Activated CD4-positive, alpha-beta T cell treated with anti-CD3 and anti-CD28 coated beads for 4 hours (primary cell): ENCODE measurements around the gene IP6K1.
"Not testable (repeated sequence)": the region's sequence is repeated elsewhere in the genome, so short reads cannot be mapped to it uniquely, and the experiment has no call there.

Source experiments
- DNase-seq, 2 donors: peaks; one replicate each; pipeline ENCODE4 v3.0.0-alpha.2; 2020

IP6K1 gene

GRCh38 chr3:49786357-49787181 is at the start of gene IP6K1:
Gene IP6K1 (minus strand): TSS chr3:49786542. CDS start chr3:49748040, 38,502 bp downstream.
- DNase-seq: peak; percentile 99

GRCh38 chr3:49831341-49831740 is 45.0 kb upstream of the IP6K1 start:
- no peak for DNase-seq

- no peak for DNase-seq
These were observed 39.7 kb upstream of the IP6K1 start for GRCh38 chr3:49826016-49826415.

- not testable (repeated sequence) for DNase-seq
These were observed 36.8 kb upstream of the IP6K1 start for GRCh38 chr3:49823131-49823530.

GRCh38 chr3:49813497-49814174 is 27.3 kb upstream of the IP6K1 start, which contains the start of gene UBA7:
Gene UBA7 (minus strand): TSS chr3:49813953. CDS start chr3:49813787, 166 bp downstream.
- DNase-seq: peak; percentile 17 to 28

GRCh38 chr3:49812916-49813496 is 26.7 kb upstream of the IP6K1 start:
- DNase-seq: no peak

- no peak for DNase-seq
These were observed 21.2 kb upstream of the IP6K1 start for GRCh38 chr3:49807431-49808114.

GRCh38 chr3:49806850-49807249 is 20.5 kb upstream of the IP6K1 start:
- DNase-seq: no peak

GRCh38 chr3:49805897-49806701 is 19.8 kb upstream of the IP6K1 start:
- DNase-seq: no peak

GRCh38 chr3:49805367-49805782 is 19.0 kb upstream of the IP6K1 start:
- no peak for DNase-seq

GRCh38 chr3:49804141-49805041 is 18.0 kb upstream of the IP6K1 start:
- no peak for DNase-seq

GRCh38 chr3:49803465-49804140 is 17.3 kb upstream of the IP6K1 start:
- peak; percentile 31 to 37 for DNase-seq

GRCh38 chr3:49802719-49803464 is 16.6 kb upstream of the IP6K1 start, which contains the start of gene INKA1:
Gene INKA1 (plus strand): TSS chr3:49803261. CDS start chr3:49803393, 132 bp downstream.
- DNase-seq: peak; percentile 89

- no peak for DNase-seq
These were observed 14.8 kb upstream of the IP6K1 start for GRCh38 chr3:49801160-49801559.

GRCh38 chr3:49799761-49800160 is 13.4 kb upstream of the IP6K1 start, which contains the start of gene CDHR4:
Gene CDHR4 (minus strand): TSS chr3:49799873. CDS start chr3:49799812, 61 bp downstream.
- DNase-seq: no peak

- no peak for DNase-seq
These were observed 12.8 kb upstream of the IP6K1 start for GRCh38 chr3:49799105-49799504.

GRCh38 chr3:49794926-49795905 is 8.9 kb upstream of the IP6K1 start:
- DNase-seq: no peak

GRCh38 chr3:49794431-49794830 is 8.1 kb upstream of the IP6K1 start:
- DNase-seq: no peak
